A673 (cell line): ENCODE results near the gene RNF215.

Source experiments
- CTCF ChIP-seq: fragments of 300-800, 200-600 bp; sonication (generic); conservative IDR thresholded peaks from 2 replicates; pipeline ENCODE4 v1.5.1; 2017; ENCODE audit warnings: low read depth, mild to moderate bottlenecking, antibody characterized with exemption, low read length, moderate library complexity, mixed read lengths
- EZH2 ChIP-seq: fragments of 200-600 bp; sonication (generic); IDR thresholded peaks from 2 replicates; pipeline ENCODE4 v1.6.1; 2017; ENCODE audit warnings: borderline replicate concordance, low read depth, mild to moderate bottlenecking, mixed read lengths, antibody characterized with exemption, low read length; ENCODE audit not compliant: poor library complexity, severe bottlenecking

- no peak for TF ChIP-seq CTCF
- no peak for TF ChIP-seq EZH2
Measured at GRCh38 chr22:30375312-30375849, 11.8 kb downstream of the RNF215 start.
